ENCODE measurements around the gene ARRDC3. TPM values are rescaled to one million over a fixed set of nuclear protein-coding genes. Genes with fewer than 3 reads are reported as not detected.

Gene ARRDC3, protein sequence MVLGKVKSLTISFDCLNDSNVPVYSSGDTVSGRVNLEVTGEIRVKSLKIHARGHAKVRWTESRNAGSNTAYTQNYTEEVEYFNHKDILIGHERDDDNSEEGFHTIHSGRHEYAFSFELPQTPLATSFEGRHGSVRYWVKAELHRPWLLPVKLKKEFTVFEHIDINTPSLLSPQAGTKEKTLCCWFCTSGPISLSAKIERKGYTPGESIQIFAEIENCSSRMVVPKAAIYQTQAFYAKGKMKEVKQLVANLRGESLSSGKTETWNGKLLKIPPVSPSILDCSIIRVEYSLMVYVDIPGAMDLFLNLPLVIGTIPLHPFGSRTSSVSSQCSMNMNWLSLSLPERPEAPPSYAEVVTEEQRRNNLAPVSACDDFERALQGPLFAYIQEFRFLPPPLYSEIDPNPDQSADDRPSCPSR
- 5.6 to 15.3 TPM (median 12.1 TPM) in 5 replicates for total RNA-seq (2022; extraction: Qiagen RNA extraction; ENCODE audit: low read depth)

DNA sequence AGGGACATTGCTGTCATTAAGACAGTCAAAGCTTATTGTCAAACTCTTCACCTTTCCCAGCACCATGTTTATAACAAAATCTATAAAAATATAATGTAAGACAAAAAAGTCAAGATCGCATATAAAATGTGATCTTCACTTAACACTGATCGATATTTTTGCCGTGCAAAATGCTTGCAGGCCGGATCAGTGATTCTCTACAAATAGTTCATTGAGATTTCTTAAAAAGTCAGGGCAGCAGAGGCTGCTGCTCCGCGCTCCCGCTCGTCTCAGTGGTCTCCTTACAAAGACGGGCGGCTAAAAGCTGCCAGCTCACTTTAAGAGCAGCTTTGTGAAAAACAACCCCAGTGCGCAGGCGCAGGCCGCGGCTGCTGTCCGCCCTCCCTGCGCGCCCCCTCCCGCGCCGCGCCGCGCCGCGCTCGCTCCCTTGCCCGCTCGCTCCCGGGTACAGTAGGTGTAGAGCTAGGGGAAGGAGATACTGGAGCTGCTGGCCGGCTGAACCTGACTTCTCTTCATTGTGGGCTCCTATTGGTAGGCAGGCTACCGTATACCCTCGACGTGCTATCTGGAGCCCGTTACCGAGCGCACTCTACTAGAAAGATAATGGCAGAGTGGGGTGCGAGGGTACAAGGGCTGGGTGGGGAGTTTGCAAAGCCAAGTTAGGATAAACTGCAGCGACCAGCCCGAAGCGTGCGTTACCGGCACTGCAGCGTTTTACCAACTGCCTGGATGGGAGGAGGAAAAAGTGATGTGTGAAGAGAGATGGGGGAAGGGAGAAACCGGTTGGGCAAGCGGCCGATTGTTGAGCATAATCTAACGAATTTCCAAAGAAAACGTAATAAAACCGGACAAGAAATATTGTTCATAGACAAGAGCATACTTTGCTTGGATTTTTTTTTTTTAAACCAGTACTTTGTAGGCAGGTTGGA, at the start of gene ARRDC3:
ARRDC3 (minus strand) TSS at position 291 of the 929 bp plus-strand sequence; CDS start at position 66, 225 bp downstream.

Data from A549 treated with RU486 at 1 μM for 4 hours (cell line).